ENCODE results near the gene HMGB4.

Gene HMGB4

DNA sequence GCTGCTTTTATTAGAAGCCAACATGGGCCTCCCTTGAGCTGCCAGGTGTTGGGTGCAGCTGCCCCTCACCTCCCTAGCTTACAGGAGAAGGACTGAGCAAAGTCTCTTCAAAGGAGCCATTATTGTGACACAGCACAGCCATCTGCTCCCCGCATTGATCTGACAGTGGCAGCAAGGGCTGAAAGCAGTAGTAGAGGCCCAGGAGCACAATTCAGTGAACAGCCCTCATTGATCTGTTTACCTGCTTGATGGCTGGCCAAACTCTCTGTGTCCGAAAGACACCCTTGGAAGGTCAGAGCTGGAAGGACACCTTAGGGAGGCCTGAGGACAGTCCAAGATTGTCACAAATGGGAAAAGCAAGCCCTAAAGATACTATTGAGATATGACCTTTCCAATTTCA, 14.5 kb downstream of the HMGB4 start:
- Histone ChIP-seq H3F3A (ENCODE audit: low read depth) (no peaks in the 10 kb centered on the region), H3K79me2 (ENCODE audit: insufficient read depth, low read length) (no peaks in the 10 kb centered on the region), H3K4me3 (ENCODE audit: low read length, poor library complexity, severe bottlenecking) (no peak overlapping the region), H3K4me1 (ENCODE audit: insufficient read depth, low read length, poor library complexity, severe bottlenecking) (no peaks in the 10 kb centered on the region), H2AFZ (ENCODE audit: low read length) (no peak overlapping the region), H3K27me3 (ENCODE audit: insufficient read depth, low read length, poor library complexity, severe bottlenecking) (no peaks in the 10 kb centered on the region), H3K9me2 (replicated peaks; ENCODE audit: low read depth, low read length) (no peaks in the 10 kb centered on the region), H3K9me3 (ENCODE audit: insufficient read depth, low read depth, low read length) (no peaks in the 10 kb centered on the region), H3K36me3 (ENCODE audit: insufficient read depth, low read length) (no peaks in the 10 kb centered on the region), H4K20me1 (ENCODE audit: insufficient read depth, low read length, poor library complexity, severe bottlenecking) (no peaks in the 10 kb centered on the region), H3K4me2 (ENCODE audit: low read depth, low read length, poor library complexity, severe bottlenecking) (no peak overlapping the region), H3K9ac (ENCODE audit: low read depth, low read length, poor library complexity, severe bottlenecking) (no peak overlapping the region)
- TF ChIP-seq, protein P1, sequence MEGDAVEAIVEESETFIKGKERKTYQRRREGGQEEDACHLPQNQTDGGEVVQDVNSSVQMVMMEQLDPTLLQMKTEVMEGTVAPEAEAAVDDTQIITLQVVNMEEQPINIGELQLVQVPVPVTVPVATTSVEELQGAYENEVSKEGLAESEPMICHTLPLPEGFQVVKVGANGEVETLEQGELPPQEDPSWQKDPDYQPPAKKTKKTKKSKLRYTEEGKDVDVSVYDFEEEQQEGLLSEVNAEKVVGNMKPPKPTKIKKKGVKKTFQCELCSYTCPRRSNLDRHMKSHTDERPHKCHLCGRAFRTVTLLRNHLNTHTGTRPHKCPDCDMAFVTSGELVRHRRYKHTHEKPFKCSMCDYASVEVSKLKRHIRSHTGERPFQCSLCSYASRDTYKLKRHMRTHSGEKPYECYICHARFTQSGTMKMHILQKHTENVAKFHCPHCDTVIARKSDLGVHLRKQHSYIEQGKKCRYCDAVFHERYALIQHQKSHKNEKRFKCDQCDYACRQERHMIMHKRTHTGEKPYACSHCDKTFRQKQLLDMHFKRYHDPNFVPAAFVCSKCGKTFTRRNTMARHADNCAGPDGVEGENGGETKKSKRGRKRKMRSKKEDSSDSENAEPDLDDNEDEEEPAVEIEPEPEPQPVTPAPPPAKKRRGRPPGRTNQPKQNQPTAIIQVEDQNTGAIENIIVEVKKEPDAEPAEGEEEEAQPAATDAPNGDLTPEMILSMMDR (conservative IDR thresholded peaks at IDR 0.05; ENCODE audit: low read length), result no peak
- TF ChIP-seq EZH2phosphoT487 (IDR thresholded peaks at IDR 0.05; ENCODE audit: borderline replicate concordance), result no peak

DNA sequence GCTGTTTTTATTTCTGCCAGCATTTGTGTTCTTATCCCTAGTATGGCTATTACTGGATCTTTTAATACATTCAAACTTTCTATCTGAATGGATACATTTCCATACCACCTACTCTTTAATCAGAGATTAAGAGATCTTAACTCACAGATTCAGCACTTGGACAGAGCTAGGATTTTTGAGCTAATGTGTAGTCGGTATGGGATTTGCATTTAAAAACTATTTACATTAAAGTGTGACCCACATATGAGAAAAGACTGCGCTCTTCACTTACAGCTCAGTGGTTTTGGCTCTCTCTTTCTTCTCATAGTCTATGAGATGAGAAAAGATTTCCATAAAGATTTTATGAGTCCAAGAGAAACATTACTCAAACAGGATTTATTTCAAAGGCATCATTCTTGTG, 16.4 kb downstream of the HMGB4 start:
- H3K9me3 ChIP-seq (ENCODE audit: insufficient read depth, low read depth, low read length), result no peaks in the 10 kb centered on the region
- H3K4me2 ChIP-seq (ENCODE audit: low read depth, low read length, poor library complexity, severe bottlenecking), result no peak overlapping the region
- H3K79me2 ChIP-seq (ENCODE audit: insufficient read depth, low read length), result no peaks in the 10 kb centered on the region
- no peak overlapping the region for H2AFZ ChIP-seq (ENCODE audit: low read length)
- no peaks in the 10 kb centered on the region for H3K36me3 ChIP-seq (ENCODE audit: insufficient read depth, low read length)
- H3F3A ChIP-seq (ENCODE audit: low read depth), result no peaks in the 10 kb centered on the region
- no peaks in the 10 kb centered on the region for H3K9me2 ChIP-seq (replicated peaks; ENCODE audit: low read depth, low read length)
- TF ChIP-seq, protein P1 (conservative IDR thresholded peaks at IDR 0.05; ENCODE audit: low read length), result no peak
- no peak for TF ChIP-seq EZH2phosphoT487 (IDR thresholded peaks at IDR 0.05; ENCODE audit: borderline replicate concordance)
- no peaks in the 10 kb centered on the region for H3K4me1 ChIP-seq (ENCODE audit: insufficient read depth, low read length, poor library complexity, severe bottlenecking)
- no peak overlapping the region for H3K9ac ChIP-seq (ENCODE audit: low read depth, low read length, poor library complexity, severe bottlenecking)
- H3K27me3 ChIP-seq (ENCODE audit: insufficient read depth, low read length, poor library complexity, severe bottlenecking), result no peaks in the 10 kb centered on the region
- no peak overlapping the region for H3K4me3 ChIP-seq (ENCODE audit: low read length, poor library complexity, severe bottlenecking)
- H4K20me1 ChIP-seq (ENCODE audit: insufficient read depth, low read length, poor library complexity, severe bottlenecking), result no peaks in the 10 kb centered on the region

DNA sequence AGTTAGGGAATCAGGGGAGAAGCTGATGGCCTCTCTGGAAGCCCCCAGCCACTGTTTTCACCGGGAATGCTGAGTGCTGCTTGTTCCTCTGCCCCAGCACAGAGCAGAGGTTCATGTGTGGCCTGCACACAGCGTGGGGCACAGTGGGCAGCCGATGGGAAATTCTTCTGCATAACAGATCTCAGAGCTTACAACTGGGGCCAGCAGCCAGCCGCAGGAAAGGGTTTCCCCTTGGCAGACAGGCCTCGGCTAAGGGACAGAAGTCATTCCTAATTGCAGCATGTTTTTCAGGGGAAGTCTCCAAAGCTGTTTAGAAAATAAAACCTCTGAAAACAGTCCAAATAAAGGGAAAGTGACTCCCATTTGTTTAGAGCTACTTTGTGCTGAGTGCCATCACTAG, 22.6 kb downstream of the HMGB4 start:
- Histone ChIP-seq H3K9me3 (ENCODE audit: insufficient read depth, low read depth, low read length) (no peaks in the 10 kb centered on the region), H3K79me2 (ENCODE audit: insufficient read depth, low read length) (no peaks in the 10 kb centered on the region), H3K9ac (ENCODE audit: low read depth, low read length, poor library complexity, severe bottlenecking) (no peak overlapping the region), H3K4me1 (ENCODE audit: insufficient read depth, low read length, poor library complexity, severe bottlenecking) (no peaks in the 10 kb centered on the region), H3K36me3 (ENCODE audit: insufficient read depth, low read length) (no peaks in the 10 kb centered on the region), H3K4me3 (ENCODE audit: low read length, poor library complexity, severe bottlenecking) (no peak overlapping the region), H3K9me2 (replicated peaks; ENCODE audit: low read depth, low read length) (no peaks in the 10 kb centered on the region), H3K4me2 (ENCODE audit: low read depth, low read length, poor library complexity, severe bottlenecking) (no peak overlapping the region), H2AFZ (ENCODE audit: low read length) (no peak overlapping the region), H3F3A (ENCODE audit: low read depth) (no peaks in the 10 kb centered on the region), H4K20me1 (ENCODE audit: insufficient read depth, low read length, poor library complexity, severe bottlenecking) (no peaks in the 10 kb centered on the region), H3K27me3 (ENCODE audit: insufficient read depth, low read length, poor library complexity, severe bottlenecking) (no peaks in the 10 kb centered on the region)
- TF ChIP-seq, protein P1 (conservative IDR thresholded peaks at IDR 0.05; ENCODE audit: low read length), result no peak
- TF ChIP-seq EZH2phosphoT487 (IDR thresholded peaks at IDR 0.05; ENCODE audit: borderline replicate concordance), result no peak
